Measurements from ENCODE around the gene PTPRD. TPM values are rescaled to one million over a fixed set of nuclear protein-coding genes. Genes with fewer than 3 reads are reported as not detected.

The PTPRD gene
- total RNA-seq, 1 experiment from 2014 or later, result 0.02 TPM

- no peak for TF ChIP-seq ZNF274 (IDR thresholded peaks at IDR 0.05; ENCODE audit: low read depth, low read length)
- TF ChIP-seq ATF3 (IDR thresholded peaks at IDR 0.05), result no peak
- TF ChIP-seq ZBTB33 (IDR thresholded peaks at IDR 0.05; ENCODE audit: extremely low read depth, insufficient replicate concordance, low read length), result no peak
- no peak for TF ChIP-seq JUND (IDR thresholded peaks at IDR 0.05)
- no peak for TF ChIP-seq RAD21 (IDR thresholded peaks at IDR 0.05; ENCODE audit: low read depth)
- no peak for TF ChIP-seq FOSL1 (IDR thresholded peaks at IDR 0.05; ENCODE audit: low read depth)
- no peak for TF ChIP-seq SP1 (IDR thresholded peaks at IDR 0.05; ENCODE audit: low read depth)
- no peak for TF ChIP-seq ELF1 (IDR thresholded peaks at IDR 0.05; ENCODE audit: borderline replicate concordance, low read depth)
Observed at GRCh38 chr9:8553444-8553843, 2059.4 kb downstream of the PTPRD start (continued).

GRCh38 chr9:8552732-8553131 lies 2060.1 kb downstream of the PTPRD start:
- Histone ChIP-seq H3K4me1 (ENCODE audit: control insufficient read depth in 1 of 2, insufficient read depth in 2 of 2, low read length in 2 of 2) (no peaks in the 10 kb centered on the region), H3K36me3 (ENCODE audit: control insufficient read depth in 1 of 2, insufficient read depth in 2 of 2, low read length in 2 of 2) (no peaks in the 10 kb centered on the region), H3K9me2 (ENCODE audit: insufficient read depth) (no peaks in the 10 kb centered on the region), H3K9ac (ENCODE audit: low read length) (no peak overlapping the region), H4K20me1 (ENCODE audit: insufficient read depth) (no peaks in the 10 kb centered on the region), H3K79me2 (ENCODE audit: insufficient read depth, low read length) (no peaks in the 10 kb centered on the region), H3K4me2 (ENCODE audit: low read length) (no peak overlapping the region), H3K4me3 (replicated peaks in 1 of 2; ENCODE audit: low read depth in 1 of 2, low read length in 2 of 2) (no peak overlapping the region), H3K27me3 (ENCODE audit: insufficient read depth, low read length) (no peaks in the 10 kb centered on the region), H2AFZ (ENCODE audit: low read depth, low read length, poor library complexity, severe bottlenecking) (no peak overlapping the region), H3K27ac (ENCODE audit: low read depth, low read length) (no peak overlapping the region), H3K9me3 (ENCODE audit: control insufficient read depth in 1 of 2, insufficient read depth in 1 of 2, low read depth in 1 of 2, low read length in 2 of 2) (peaks cover 14 to 43% of the 10 kb centered on the region in 2 experiments; a peak in 2 of 4 replicates)
- no peak for DNase-seq (ENCODE audit: low read depth, low spot score)
- intact Hi-C loops (cut with micrococcal nuclease), result no loop called here
- ATAC-seq, result no peak
- TF ChIP-seq ZNF274 (IDR thresholded peaks at IDR 0.05; ENCODE audit: low read depth, low read length) (no peak), ATF3 (IDR thresholded peaks at IDR 0.05) (no peak), REST (IDR thresholded peaks at IDR 0.05; ENCODE audit: low read depth) (no peak)
- POLR2A ChIA-PET, result no interaction called here
- no TSS peak for BruUV-seq (replicated peaks)
- CTCF ChIA-PET, result no interaction called here
- RAD21 ChIA-PET (ENCODE audit: low non-redundant PET in 1 of 2, low total read pairs in 2 of 2, uncharacterized antibody in 2 of 2, unreplicated experiment in 2 of 2), result no interaction called here
